Neuronal stem cell (in vitro differentiated cells): ENCODE measurements around the gene ALDH2.

ENCODE experiments used
- DNase-seq: peaks from one replicate; pipeline ENCODE4 v3.0.0-alpha.2; 2013; ENCODE audit warnings: low spot score
- H2AFZ ChIP-seq: one replicate; pipeline ENCODE4 v1.6.1; 2013; ENCODE audit warnings: mild to moderate bottlenecking, low read length, inconsistent platforms
- H2AK5ac ChIP-seq: 2 replicates; pipeline ENCODE4 v1.6.1; 2013; ENCODE audit warnings: low read depth, mild to moderate bottlenecking, inconsistent platforms, low read length, moderate library complexity, mixed read lengths
- H2BK120ac ChIP-seq: 2 replicates; pipeline ENCODE4 v1.6.1; 2013; ENCODE audit warnings: low read depth, mild to moderate bottlenecking, inconsistent platforms, low read length, moderate library complexity, mixed read lengths
- H2BK12ac ChIP-seq: one replicate; pipeline ENCODE4 v1.6.1; 2013; ENCODE audit warnings: low read length, inconsistent platforms
- H2BK15ac ChIP-seq: 2 replicates; pipeline ENCODE4 v1.6.1; 2013; ENCODE audit warnings: mild to moderate bottlenecking, low read length, inconsistent platforms, mixed read lengths
- H2BK5ac ChIP-seq: one replicate; pipeline ENCODE4 v1.6.1; 2013; ENCODE audit warnings: inconsistent platforms, mild to moderate bottlenecking, low read length, moderate library complexity
- H3K14ac ChIP-seq: one replicate; pipeline ENCODE4 v1.6.1; 2013; ENCODE audit warnings: low read length, inconsistent platforms
- H3K18ac ChIP-seq: 2 replicates; pipeline ENCODE4 v1.6.1; 2013; ENCODE audit warnings: low read length, inconsistent platforms
- H3K23ac ChIP-seq: 2 replicates; pipeline ENCODE4 v1.6.1; 2013; ENCODE audit warnings: low read depth, mild to moderate bottlenecking, mixed read lengths, low read length, inconsistent platforms; ENCODE audit not compliant: poor library complexity
- H3K27ac ChIP-seq: replicated peaks from 3 replicates; pipeline ENCODE4 v1.5.1; 2013; ENCODE audit warnings: low read length, inconsistent platforms
- H3K27me3 ChIP-seq, 3 experiments: 2 replicates each; pipeline ENCODE4 v1.6.1; 2013; ENCODE audit warnings: low read length in 3 of 3, mild to moderate bottlenecking in 2 of 3, inconsistent platforms in 1 of 3, low read depth in 1 of 3, mixed read lengths in 1 of 3, moderate library complexity in 1 of 3; ENCODE audit not compliant: control insufficient read depth in 3 of 3, insufficient read depth in 3 of 3
- H3K36me3 ChIP-seq, 2 donors: replicated peaks in 1 of 2; 2 replicates each; pipeline ENCODE4 v1.6.1; 2013; ENCODE audit warnings: low read length in 2 of 2; ENCODE audit not compliant: control insufficient read depth in 2 of 2, insufficient read depth in 2 of 2
- H3K4ac ChIP-seq: 2 replicates; pipeline ENCODE4 v1.6.1; 2013; ENCODE audit warnings: inconsistent platforms, mild to moderate bottlenecking, low read length, moderate library complexity
- H3K4me1 ChIP-seq, 2 donors: 1 replicate in 1 of 2; 2 replicates in 1 of 2; pipeline ENCODE4 v1.6.1; 2013; ENCODE audit warnings: low read length in 2 of 2, low read depth in 1 of 2; ENCODE audit not compliant: control insufficient read depth in 2 of 2, insufficient read depth in 1 of 2
- H3K4me2 ChIP-seq: one replicate; pipeline ENCODE4 v1.6.1; 2013; ENCODE audit warnings: mild to moderate bottlenecking, low read length, inconsistent platforms; ENCODE audit not compliant: insufficient read depth, poor library complexity, severe bottlenecking
- H3K4me3 ChIP-seq, 2 donors: 2 replicates each; pipeline ENCODE4 v1.5.1; 2013; ENCODE audit warnings: low read length in 2 of 2, mild to moderate bottlenecking in 2 of 2, inconsistent platforms in 1 of 2, moderate library complexity in 1 of 2
- H3K79me1 ChIP-seq: one replicate; pipeline ENCODE4 v1.6.1; 2013; ENCODE audit warnings: low read depth, mild to moderate bottlenecking, inconsistent platforms, low read length, moderate library complexity
- H3K9ac ChIP-seq: one replicate; pipeline ENCODE4 v1.6.1; 2013; ENCODE audit warnings: mild to moderate bottlenecking, low read depth, low read length, inconsistent platforms; ENCODE audit not compliant: poor library complexity
- H3K9me3 ChIP-seq, 2 donors: replicated peaks in 1 of 2; 2 replicates each; pipeline versions ENCODE3 to v1.6.1; 2013; ENCODE audit warnings: low read length in 2 of 2, mild to moderate bottlenecking in 2 of 2, inconsistent platforms in 1 of 2, low read depth in 1 of 2, mixed read lengths in 1 of 2, moderate library complexity in 1 of 2; ENCODE audit not compliant: control insufficient read depth in 2 of 2, insufficient read depth in 1 of 2
- H4K8ac ChIP-seq: one replicate; pipeline ENCODE4 v1.6.1; 2013; ENCODE audit warnings: low read depth, mild to moderate bottlenecking, inconsistent platforms, low read length, moderate library complexity
- H4K91ac ChIP-seq: one replicate; pipeline ENCODE4 v1.6.1; 2013; ENCODE audit warnings: low read length, low read depth, mild to moderate bottlenecking, inconsistent platforms; ENCODE audit not compliant: poor library complexity
- WGBS, 2 donors: extraction: QIAGEN DNeasy Blood & Tissue Kit; methylation state at CpG; one replicate each; pipeline ENCODE4 v1.1.7; 2013; ENCODE audit warnings: missing lambda C conversion rate in 2 of 2, mixed read lengths in 1 of 2; ENCODE audit not compliant: insufficient read length in 2 of 2, insufficient replicate concordance in 1 of 2; ENCODE audit errors: extremely low coverage in 2 of 2; 5-methylcytosine and 5-hydroxymethylcytosine counted together

Gene ALDH2

DNA sequence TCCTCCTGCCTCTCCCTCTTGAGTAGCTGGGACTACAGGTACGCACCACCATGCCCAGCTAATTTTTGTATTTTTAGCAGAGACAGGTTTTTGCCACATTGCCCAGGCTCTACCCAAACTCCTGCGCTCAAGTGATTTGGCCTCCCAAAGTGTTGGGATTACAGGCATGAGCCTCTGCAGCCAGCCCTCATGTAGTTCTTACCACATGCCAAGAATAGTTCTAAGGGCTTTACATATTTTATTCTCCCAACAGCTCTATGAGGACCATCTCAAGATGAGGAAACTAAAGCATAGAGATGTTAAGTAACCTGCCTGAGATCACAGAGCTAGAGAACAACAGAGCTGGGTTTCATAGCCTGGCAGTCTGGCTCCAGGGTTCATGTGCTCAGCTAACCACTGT lies 37.9 kb upstream of the ALDH2 start:
- Histone ChIP-seq H3K27me3 (no peaks in the 10 kb centered on the region), H3K4me2 (no peak overlapping the region), H2BK12ac (no peak overlapping the region), H2BK120ac (no peak overlapping the region), H3K14ac (no peak overlapping the region), H3K23ac (no peak overlapping the region), H3K4ac (no peak overlapping the region), H3K9ac (no peak overlapping the region), H3K18ac (no peak overlapping the region), H3K4me1 (no peaks in the 10 kb centered on the region), H2AFZ (no peak overlapping the region), H4K91ac (no peak overlapping the region), H3K4me3 (no peak overlapping the region), H4K8ac (no peak overlapping the region), H3K27ac (no peak overlapping the region), H2BK15ac (no peak overlapping the region), H3K79me1 (no peaks in the 10 kb centered on the region), H2BK5ac (no peak overlapping the region), H3K9me3 (peaks cover 2 to 6% of the 10 kb centered on the region in 2 donors), H2AK5ac (no peak overlapping the region), H3K36me3 (peaks cover 13 to 75% of the 10 kb centered on the region in 2 donors)
- DNase-seq, result no peak
- no CpG with 5 or more reads among the region's 2 CpGs for WGBS, 2 donors

DNA sequence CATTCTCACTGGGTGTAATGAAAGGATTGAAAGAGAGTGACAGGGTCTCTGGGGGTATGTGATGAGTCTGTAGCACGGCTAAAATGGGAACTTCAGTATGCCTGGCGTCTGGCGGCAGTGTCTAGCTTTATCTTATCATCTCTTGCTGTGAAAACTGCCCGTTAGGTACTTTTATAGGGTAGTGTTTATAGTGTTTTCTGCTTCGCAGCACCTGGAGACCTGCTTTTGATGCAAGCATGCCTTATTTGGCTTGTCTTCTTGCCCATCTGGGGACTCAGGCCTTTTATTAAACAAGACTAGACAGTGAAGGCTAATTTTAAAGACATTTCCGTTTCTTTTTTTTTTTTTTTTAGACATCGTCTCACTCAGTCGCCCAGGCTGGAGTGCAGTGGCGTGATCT lies 36.3 kb upstream of the ALDH2 start:
- Histone ChIP-seq H3K4me3 (no peak overlapping the region), H3K4me2 (no peak overlapping the region), H2BK120ac (no peak overlapping the region), H3K79me1 (no peaks in the 10 kb centered on the region), H2AFZ (no peak overlapping the region), H3K4ac (no peak overlapping the region), H2BK12ac (no peak overlapping the region), H4K8ac (no peak overlapping the region), H3K18ac (no peak overlapping the region), H2BK5ac (no peak overlapping the region), H3K9me3 (peaks cover 0 to 2% of the 10 kb centered on the region in 2 donors), H3K27me3 (no peaks in the 10 kb centered on the region), H2AK5ac (no peak overlapping the region), H3K27ac (no peak overlapping the region), H3K9ac (no peak overlapping the region), H3K14ac (no peak overlapping the region), H2BK15ac (no peak overlapping the region), H4K91ac (no peak overlapping the region), H3K23ac (no peak overlapping the region), H3K4me1 (no peaks in the 10 kb centered on the region), H3K36me3 (peaks cover 16 to 79% of the 10 kb centered on the region in 2 donors)
- DNase-seq, result no peak
- WGBS, 2 donors, result no CpG with 5 or more reads among the region's 9 CpGs

DNA sequence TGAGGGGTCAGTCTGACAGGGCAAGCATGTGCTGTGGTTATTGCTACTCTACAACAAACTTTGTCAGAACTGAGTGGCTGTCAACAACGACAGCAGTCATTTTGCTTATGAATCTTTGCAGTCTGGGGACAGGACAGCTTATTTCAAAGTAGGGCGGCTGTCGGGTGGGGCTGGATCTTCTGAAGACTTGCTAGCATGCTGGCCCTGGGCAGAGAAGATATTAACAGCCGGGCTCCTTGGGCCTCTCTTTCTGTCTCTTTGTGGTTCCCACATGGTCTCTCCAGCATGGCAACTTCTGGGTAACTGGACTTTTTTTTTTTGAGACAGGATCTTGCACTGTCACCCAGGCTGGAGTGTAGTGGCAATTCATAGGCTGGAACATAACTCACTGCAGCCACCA lies 33.9 kb upstream of the ALDH2 start:
- Histone ChIP-seq H3K23ac (no peak overlapping the region), H3K27me3 (no peaks in the 10 kb centered on the region), H4K91ac (no peak overlapping the region), H2AFZ (no peak overlapping the region), H3K36me3 (peaks cover 13 to 80% of the 10 kb centered on the region in 2 donors), H3K4ac (no peak overlapping the region), H4K8ac (no peak overlapping the region), H3K9ac (no peak overlapping the region), H3K27ac (no peak overlapping the region), H3K4me3 (no peak overlapping the region), H2BK120ac (no peak overlapping the region), H2BK5ac (no peak overlapping the region), H2AK5ac (no peak overlapping the region), H3K4me1 (no peaks in the 10 kb centered on the region), H3K14ac (no peak overlapping the region), H3K4me2 (no peak overlapping the region), H2BK15ac (no peak overlapping the region), H2BK12ac (no peak overlapping the region), H3K79me1 (peaks cover 1% of the 10 kb centered on the region), H3K9me3 (no peaks in the 10 kb centered on the region), H3K18ac (no peak overlapping the region)
- WGBS, 2 donors, result no CpG with 5 or more reads among the region's 4 CpGs
- no peak for DNase-seq

DNA sequence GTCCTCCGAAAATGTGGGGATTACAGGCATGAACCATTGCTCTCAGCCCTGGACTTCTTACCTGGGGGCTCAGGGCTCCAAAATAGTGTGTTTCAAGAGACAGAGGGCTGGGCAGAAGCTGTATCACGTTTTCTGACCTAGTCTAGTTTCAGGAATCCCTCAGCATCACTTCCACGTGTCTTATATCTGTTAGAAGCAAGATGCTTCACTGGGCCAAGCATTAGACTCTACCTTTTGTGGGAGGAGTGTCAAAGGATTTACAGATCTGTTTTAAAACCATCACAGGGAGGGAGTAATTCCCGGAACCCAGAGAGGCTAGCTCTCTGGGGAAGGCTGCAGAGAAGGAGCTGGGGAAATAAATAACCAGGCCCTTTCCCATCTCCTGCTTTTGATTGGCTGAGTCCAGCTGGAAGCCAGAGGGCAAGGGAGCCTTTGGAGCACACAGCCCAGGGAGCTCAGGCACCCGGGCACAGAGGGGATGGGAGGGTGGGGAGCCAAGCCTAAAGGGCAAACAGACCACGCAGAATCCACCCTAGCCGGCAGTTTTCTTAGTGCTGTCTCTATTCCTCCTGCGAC lies 33.3 kb upstream of the ALDH2 start:
- Histone ChIP-seq H3K14ac (no peak overlapping the region), H3K4ac (no peak overlapping the region), H2BK15ac (no peak overlapping the region), H3K79me1 (peaks cover 1% of the 10 kb centered on the region), H3K23ac (no peak overlapping the region), H3K9ac (no peak overlapping the region), H3K4me2 (no peak overlapping the region), H2BK120ac (no peak overlapping the region), H2BK5ac (no peak overlapping the region), H2BK12ac (no peak overlapping the region), H3K27ac (no peak overlapping the region), H2AFZ (no peak overlapping the region), H4K91ac (no peak overlapping the region), H2AK5ac (no peak overlapping the region), H3K4me1 (no peaks in the 10 kb centered on the region), H3K4me3 (no peak overlapping the region), H3K27me3 (no peaks in the 10 kb centered on the region), H3K36me3 (peaks cover 10 to 80% of the 10 kb centered on the region in 2 donors), H4K8ac (no peak overlapping the region), H3K18ac (no peak overlapping the region), H3K9me3 (no peaks in the 10 kb centered on the region)
- DNase-seq, result no peak
- WGBS, 2 donors, result no CpG with 5 or more reads among the region's 8 CpGs
